Ascending aorta (tissue), 2 donors: Measurements from ENCODE around the gene CASP5. TPM values are rescaled to one million over a fixed set of nuclear protein-coding genes. Genes with fewer than 3 reads are reported as not detected.
"Not testable (repeated sequence)": the region's sequence is repeated elsewhere in the genome, so short reads cannot be mapped to it uniquely, and the experiment has no call there.

ENCODE experiments used
- DNase-seq, 2 donors: peaks; one replicate each; pipeline ENCODE4 v3.0.0-alpha.2; 2019; ENCODE audit warnings: low spot score in 2 of 2
- H3K27ac ChIP-seq, 2 donors: fragments of 200-600 bp; sonication (generic); one replicate each; pipeline ENCODE4 v1.5.1; 2016 to 2017; ENCODE audit warnings: mild to moderate bottlenecking in 1 of 2
- H3K27me3 ChIP-seq: fragments of 200-600 bp; sonication (generic); one replicate; pipeline ENCODE4 v1.5.1; 2017
- H3K36me3 ChIP-seq, 2 donors: fragments of 200-600 bp; sonication (generic); one replicate each; pipeline ENCODE4 v1.5.1; 2016
- H3K4me1 ChIP-seq, 2 donors: fragments of 200-600 bp; sonication (generic); one replicate each; pipeline ENCODE4 v1.5.1; 2016 to 2017; ENCODE audit warnings: mild to moderate bottlenecking in 1 of 2
- H3K4me3 ChIP-seq, 2 donors: fragments of 200-600 bp; sonication (generic); one replicate each; pipeline ENCODE4 v1.5.1; 2016 to 2017; ENCODE audit warnings: mild to moderate bottlenecking in 1 of 2
- H3K9me3 ChIP-seq, 2 donors: fragments of 200-600 bp; sonication (generic); one replicate each; pipeline ENCODE4 v1.5.1; 2016
- intact Hi-C: fragments of 100-400 bp; cut with DNase I; formaldehyde crosslinking; loops from one replicate; pipeline ENCODE4 v1.15.1; 2023
- total RNA-seq: library from RNA; depleted of rRNA; stranded (reverse); fragments of >200 nt; gene quantifications from one replicate; pipeline ENCODE4 v1.1.0, GENCODE V29; 2016
- TF ChIP-seq, protein P1 (sequence below), 3 experiments: fragments of 200-600 bp in 2 of 3; fragments of 450-650 bp in 1 of 3; sonication (generic) in 2 of 3; IDR thresholded peaks; one replicate each; pipeline ENCODE4 v1.5.1; 2016 to 2019; ENCODE audit warnings: antibody characterized with exemption in 3 of 3, mild to moderate bottlenecking in 1 of 3, moderate library complexity in 1 of 3

CASP5 gene
- total RNA-seq, 1 donor from 2014 or later, result not detected

- H3K27ac ChIP-seq, result no peak overlapping the region
- no peaks in the 10 kb centered on the region for H3K36me3 ChIP-seq
- TF ChIP-seq, protein P1, sequence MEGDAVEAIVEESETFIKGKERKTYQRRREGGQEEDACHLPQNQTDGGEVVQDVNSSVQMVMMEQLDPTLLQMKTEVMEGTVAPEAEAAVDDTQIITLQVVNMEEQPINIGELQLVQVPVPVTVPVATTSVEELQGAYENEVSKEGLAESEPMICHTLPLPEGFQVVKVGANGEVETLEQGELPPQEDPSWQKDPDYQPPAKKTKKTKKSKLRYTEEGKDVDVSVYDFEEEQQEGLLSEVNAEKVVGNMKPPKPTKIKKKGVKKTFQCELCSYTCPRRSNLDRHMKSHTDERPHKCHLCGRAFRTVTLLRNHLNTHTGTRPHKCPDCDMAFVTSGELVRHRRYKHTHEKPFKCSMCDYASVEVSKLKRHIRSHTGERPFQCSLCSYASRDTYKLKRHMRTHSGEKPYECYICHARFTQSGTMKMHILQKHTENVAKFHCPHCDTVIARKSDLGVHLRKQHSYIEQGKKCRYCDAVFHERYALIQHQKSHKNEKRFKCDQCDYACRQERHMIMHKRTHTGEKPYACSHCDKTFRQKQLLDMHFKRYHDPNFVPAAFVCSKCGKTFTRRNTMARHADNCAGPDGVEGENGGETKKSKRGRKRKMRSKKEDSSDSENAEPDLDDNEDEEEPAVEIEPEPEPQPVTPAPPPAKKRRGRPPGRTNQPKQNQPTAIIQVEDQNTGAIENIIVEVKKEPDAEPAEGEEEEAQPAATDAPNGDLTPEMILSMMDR (IDR thresholded peaks at IDR 0.05), result no peak
- H3K4me1 ChIP-seq, result peaks cover 0 to 2% of the 10 kb centered on the region in 2 donors
- no peak for DNase-seq
- H3K27me3 ChIP-seq, result no peaks in the 10 kb centered on the region
- no peaks in the 10 kb centered on the region for H3K9me3 ChIP-seq
- H3K4me3 ChIP-seq, result no peak overlapping the region
- intact Hi-C loops, result no loop called here
These were observed 24.1 kb upstream of the CASP5 start for GRCh38 chr11:105046898-105047579.

DNA sequence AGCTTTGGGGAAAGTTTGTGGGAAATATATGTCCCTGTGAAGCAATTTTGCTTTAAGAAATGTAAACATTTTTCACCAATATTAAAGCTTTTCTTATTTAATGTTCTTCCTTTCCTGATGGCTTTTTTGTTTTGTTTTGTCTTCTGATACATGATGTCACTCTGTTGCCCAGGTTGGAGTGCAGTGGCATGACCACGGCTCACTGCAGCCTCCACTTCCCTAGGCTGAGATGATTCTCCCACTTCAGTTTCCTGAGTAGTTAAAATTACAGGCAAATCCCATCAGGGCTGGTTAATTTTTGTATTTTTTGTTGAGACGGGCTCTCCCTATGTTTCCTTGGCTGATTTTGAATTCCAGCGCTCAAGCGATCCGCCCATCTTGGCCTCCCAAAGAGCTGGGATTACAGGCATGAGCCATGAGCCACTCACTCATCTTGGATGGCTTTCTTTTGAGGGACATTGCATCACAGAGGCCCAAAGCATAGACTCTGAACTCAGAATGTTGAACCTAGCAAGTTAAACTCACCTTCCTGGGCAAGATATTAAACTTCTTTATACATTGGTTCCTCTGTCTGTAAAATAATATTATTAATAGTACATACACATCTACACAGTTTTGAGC is 22.8 kb upstream of the CASP5 start:
- H3K36me3 ChIP-seq, result no peaks in the 10 kb centered on the region
- H3K9me3 ChIP-seq, result no peaks in the 10 kb centered on the region
- TF ChIP-seq, protein P1 (IDR thresholded peaks at IDR 0.05), result no peak
- H3K4me3 ChIP-seq, result peak overlapping the region; percentile 31 to 56
- intact Hi-C loops, result no loop called here
- DNase-seq, result no peak
- peaks cover 0 to 2% of the 10 kb centered on the region in 2 donors for H3K4me1 ChIP-seq
- no peak overlapping the region for H3K27ac ChIP-seq
- H3K27me3 ChIP-seq, result no peaks in the 10 kb centered on the region

DNA sequence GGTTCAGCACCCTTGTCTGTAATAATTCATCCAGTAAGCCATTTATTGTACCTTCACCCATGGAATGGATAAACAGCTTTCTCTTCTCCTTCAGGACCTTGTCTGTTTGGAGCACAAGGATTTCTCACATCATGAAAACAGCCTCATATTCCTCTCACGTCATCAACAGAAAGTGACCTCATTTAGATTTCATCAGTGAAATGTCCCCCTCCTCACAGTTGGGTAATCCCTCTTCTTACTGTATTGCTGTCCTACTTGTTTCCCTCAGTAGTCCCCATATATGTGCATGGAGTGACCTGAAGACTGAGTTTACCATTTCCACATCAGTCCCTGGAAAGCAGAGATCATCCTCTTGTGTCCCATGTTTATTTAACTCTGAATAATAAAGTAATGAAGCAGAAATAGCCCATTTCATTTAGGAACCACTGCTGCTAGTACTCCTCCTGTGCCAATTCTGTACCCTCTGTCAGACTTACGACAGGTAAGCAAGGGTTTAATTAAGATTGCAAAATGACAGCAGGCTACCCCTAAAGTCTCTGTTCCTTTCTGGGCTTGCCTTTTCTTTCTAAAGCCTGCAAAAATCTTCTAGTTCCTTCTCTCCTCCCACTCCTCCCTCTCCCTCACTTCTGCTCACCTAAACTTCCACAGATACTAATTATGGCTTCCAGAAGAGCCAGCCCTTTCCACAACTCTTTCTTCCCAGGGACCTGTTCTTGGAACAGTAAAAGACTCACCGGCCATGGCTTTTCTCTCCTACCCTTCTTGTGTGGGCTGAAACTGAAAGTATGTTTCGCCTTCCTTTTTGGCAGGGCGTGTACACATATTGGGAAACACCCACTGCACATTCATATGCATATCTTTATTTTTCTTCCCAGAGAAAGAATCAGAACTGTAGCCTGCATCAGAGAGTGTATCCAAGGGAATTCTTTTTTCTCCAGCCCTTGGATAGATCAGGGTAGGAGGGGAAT is 21.9 kb upstream of the CASP5 start, which contains the start of gene CARD16:
TSS of gene CARD16 (minus strand) at position 779 of the 968 bp plus-strand sequence. CDS start at position 741, 38 bp downstream.
- H3K9me3 ChIP-seq, intact Hi-C loops, H3K36me3 ChIP-seq, DNase-seq, H3K27me3 ChIP-seq, H3K4me1 ChIP-seq: not testable (repeated sequence)
- H3K4me3 ChIP-seq, result peak within 1 kb of the TSS; percentile 31 to 56
- peak within 1 kb of the TSS in 1 of 2 donors; percentile 8 for H3K27ac ChIP-seq

GRCh38 chr11:105042178-105042577 is 19.2 kb upstream of the CASP5 start:
- no peaks in the 10 kb centered on the region for H3K9me3 ChIP-seq
- H3K36me3 ChIP-seq, result no peaks in the 10 kb centered on the region
- H3K27me3 ChIP-seq, result no peaks in the 10 kb centered on the region
- intact Hi-C loops, result no loop called here
- no peak for DNase-seq
- H3K4me3 ChIP-seq, result no peak overlapping the region
- H3K27ac ChIP-seq, result no peak overlapping the region
- TF ChIP-seq, protein P1 (IDR thresholded peaks at IDR 0.05), result no peak
- peaks cover 0 to 2% of the 10 kb centered on the region in 2 donors for H3K4me1 ChIP-seq

- no peak overlapping the region for H3K4me3 ChIP-seq
- intact Hi-C loops, result no loop called here
- H3K27ac ChIP-seq, result no peak overlapping the region
- H3K9me3 ChIP-seq, result no peaks in the 10 kb centered on the region
- TF ChIP-seq, protein P1 (IDR thresholded peaks at IDR 0.05), result no peak
- no peak for DNase-seq
- H3K4me1 ChIP-seq, result no peaks in the 10 kb centered on the region
- H3K27me3 ChIP-seq, result no peaks in the 10 kb centered on the region
- no peaks in the 10 kb centered on the region for H3K36me3 ChIP-seq
These were observed 17.7 kb upstream of the CASP5 start for GRCh38 chr11:105040703-105041102.
